Skeletal muscle cell (primary cell): ENCODE data around the gene PHKA2.
"Not testable (repeated sequence)": the region's sequence is repeated elsewhere in the genome, so short reads cannot be mapped to it uniquely, and the experiment has no call there.

Experiments used
- DNase-seq: peaks from one replicate; pipeline ENCODE4 v3.0.0-alpha.2; 2010; ENCODE audit warnings: low read depth
- H3K4me3 ChIP-seq: 2 replicates; pipeline ENCODE4 v1.5.1; 2011; ENCODE audit warnings: low read depth, mild to moderate bottlenecking, control low read depth, low read length, moderate library complexity

The PHKA2 gene

GRCh38 chrX:18981124-18981807 lies 2.6 kb downstream of the PHKA2 start:
- no peak for DNase-seq
- H3K4me3 ChIP-seq: no peak overlapping the region

- H3K4me3 ChIP-seq, DNase-seq: not testable (repeated sequence)
Measured at GRCh38 chrX:18980262-18980661, 3.7 kb downstream of the PHKA2 start.

GRCh38 chrX:18974993-18975392 lies 8.9 kb downstream of the PHKA2 start:
- no peak for DNase-seq
- no peak overlapping the region for H3K4me3 ChIP-seq

GRCh38 chrX:18973527-18974192 lies 10.3 kb downstream of the PHKA2 start:
- no peak overlapping the region for H3K4me3 ChIP-seq
- DNase-seq: no peak

- no peak overlapping the region for H3K4me3 ChIP-seq
- DNase-seq: no peak
Measured at GRCh38 chrX:18971506-18971905, 12.4 kb downstream of the PHKA2 start.

GRCh38 chrX:18970465-18970864 lies 13.4 kb downstream of the PHKA2 start:
- DNase-seq: no peak
- no peak overlapping the region for H3K4me3 ChIP-seq

GRCh38 chrX:18966624-18967023 lies 17.3 kb downstream of the PHKA2 start:
- DNase-seq: no peak
- no peak overlapping the region for H3K4me3 ChIP-seq

GRCh38 chrX:18964901-18965300 lies 19.0 kb downstream of the PHKA2 start:
- no peak for DNase-seq
- no peak overlapping the region for H3K4me3 ChIP-seq

- no peak overlapping the region for H3K4me3 ChIP-seq
- no peak for DNase-seq
Measured at GRCh38 chrX:18964026-18964425, 19.9 kb downstream of the PHKA2 start.

- no peak overlapping the region for H3K4me3 ChIP-seq
- no peak for DNase-seq
Measured at GRCh38 chrX:18962329-18962728, 21.6 kb downstream of the PHKA2 start.

GRCh38 chrX:18961686-18962085 lies 22.2 kb downstream of the PHKA2 start:
- DNase-seq: no peak
- H3K4me3 ChIP-seq: no peak overlapping the region

- H3K4me3 ChIP-seq: no peak overlapping the region
- no peak for DNase-seq
Measured at GRCh38 chrX:18956303-18957032, 27.4 kb downstream of the PHKA2 start.

- no peak overlapping the region for H3K4me3 ChIP-seq
- DNase-seq: no peak
Measured at GRCh38 chrX:18955676-18956075, 28.2 kb downstream of the PHKA2 start.

GRCh38 chrX:18951032-18951431 lies 32.9 kb downstream of the PHKA2 start:
- no peak overlapping the region for H3K4me3 ChIP-seq
- DNase-seq: no peak

- DNase-seq: no peak
- H3K4me3 ChIP-seq: no peak overlapping the region
Measured at GRCh38 chrX:18949944-18950301, 34.0 kb downstream of the PHKA2 start.

- no peak for DNase-seq
- no peak overlapping the region for H3K4me3 ChIP-seq
Measured at GRCh38 chrX:18949291-18949943, 34.5 kb downstream of the PHKA2 start.

GRCh38 chrX:18946611-18947010 lies 37.3 kb downstream of the PHKA2 start:
- H3K4me3 ChIP-seq: no peak overlapping the region
- DNase-seq: no peak

GRCh38 chrX:18946157-18946556 lies 37.8 kb downstream of the PHKA2 start:
- no peak for DNase-seq
- H3K4me3 ChIP-seq: no peak overlapping the region

- no peak for DNase-seq
- H3K4me3 ChIP-seq: no peak overlapping the region
Measured at GRCh38 chrX:18945483-18945882, 38.4 kb downstream of the PHKA2 start.

GRCh38 chrX:18944482-18944881 lies 39.4 kb downstream of the PHKA2 start:
- DNase-seq: no peak

More at GRCh38 chrX:18944482-18944881, 39.4 kb downstream of the PHKA2 start:
- no peak overlapping the region for H3K4me3 ChIP-seq
